DMS53 treated with DMSO at 0.1 percent for 48 hours (cell line): ENCODE measurements around the gene ZNF628.
"Not testable (repeated sequence)": the region's sequence is repeated elsewhere in the genome, so short reads cannot be mapped to it uniquely, and the experiment has no call there.

Experiments
- DNase-seq: peaks from one replicate; lab custom pipeline; 2025; ENCODE audit not compliant: unreplicated experiment; lab: John Stamatoyannopoulos, UW

ZNF628 gene

DNA sequence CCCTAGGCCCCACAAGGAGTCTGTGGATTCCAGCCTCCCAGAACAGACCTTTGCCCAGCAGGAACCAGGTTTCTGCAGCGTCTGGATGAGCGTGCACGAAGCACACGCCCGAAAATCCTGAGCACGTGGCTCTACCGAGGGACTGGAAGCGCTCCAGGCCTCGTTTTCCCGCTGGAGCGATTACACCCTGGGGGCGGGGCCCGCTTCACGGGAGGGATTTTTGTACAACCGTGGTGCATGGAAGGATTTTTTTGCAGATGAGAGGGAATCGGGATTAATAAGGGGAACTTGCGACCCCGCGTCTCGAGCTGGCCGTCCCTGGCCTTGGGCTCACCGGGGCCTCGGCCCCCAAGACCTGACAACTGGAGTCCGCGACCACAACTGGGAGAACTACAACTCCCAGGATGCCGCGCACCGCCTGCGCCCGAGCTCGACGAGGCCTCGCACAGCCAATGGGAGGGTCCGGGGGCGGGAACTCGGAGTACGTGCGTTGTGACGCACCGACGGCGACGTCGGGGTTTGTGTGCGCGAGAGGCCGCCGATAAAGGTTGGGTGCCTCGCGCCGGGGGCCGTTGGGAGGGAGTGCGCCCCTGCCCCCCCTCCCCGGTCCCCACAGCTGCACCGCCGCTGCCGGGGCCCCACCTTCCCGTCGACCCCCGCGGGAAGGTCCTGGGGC, at the start of gene ZNF628:
Gene ZNF628, plus strand, starts transcription at position 518 of the 676 bp plus-strand sequence. CDS start 3,294 bp downstream, outside the sequence.
- DNase-seq = peak; percentile 87

GRCh38 chr19:55431183-55431582, 45.2 kb upstream of the ZNF628 start:
- DNase-seq = no peak

DNA sequence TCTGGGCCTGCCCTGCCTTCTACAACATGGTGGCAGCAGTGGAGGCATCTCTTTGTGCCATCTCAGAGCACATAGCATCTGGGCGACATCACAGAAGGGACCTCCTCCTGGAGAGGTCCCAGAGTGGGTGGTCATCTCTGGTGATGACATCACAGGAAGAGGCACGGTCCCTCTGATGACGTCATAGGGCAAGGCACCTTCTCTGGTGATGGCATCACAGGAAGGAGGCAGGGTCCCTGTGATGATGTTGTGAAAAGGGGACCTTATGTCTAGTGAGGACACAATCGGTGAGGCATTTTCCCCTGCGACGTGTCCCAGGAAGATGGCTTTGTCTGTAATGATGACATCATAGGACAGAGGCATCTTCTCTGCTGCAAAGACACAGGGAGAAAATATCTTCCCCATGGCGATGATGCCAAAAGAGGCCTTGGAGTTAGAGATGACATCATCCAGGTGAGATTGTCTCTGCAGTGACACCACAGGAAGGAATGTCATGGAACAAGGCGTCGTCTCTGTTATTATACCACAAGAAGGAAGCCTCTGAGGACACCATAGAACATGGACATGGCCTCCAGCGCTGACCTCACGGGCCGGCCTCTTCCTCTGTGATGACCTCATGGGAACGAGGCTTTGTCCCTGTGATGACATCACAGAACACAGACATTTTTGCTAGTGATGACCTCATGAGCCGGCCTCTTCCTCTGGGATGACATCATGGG, 44.0 kb upstream of the ZNF628 start:
- DNase-seq = no peak

DNA sequence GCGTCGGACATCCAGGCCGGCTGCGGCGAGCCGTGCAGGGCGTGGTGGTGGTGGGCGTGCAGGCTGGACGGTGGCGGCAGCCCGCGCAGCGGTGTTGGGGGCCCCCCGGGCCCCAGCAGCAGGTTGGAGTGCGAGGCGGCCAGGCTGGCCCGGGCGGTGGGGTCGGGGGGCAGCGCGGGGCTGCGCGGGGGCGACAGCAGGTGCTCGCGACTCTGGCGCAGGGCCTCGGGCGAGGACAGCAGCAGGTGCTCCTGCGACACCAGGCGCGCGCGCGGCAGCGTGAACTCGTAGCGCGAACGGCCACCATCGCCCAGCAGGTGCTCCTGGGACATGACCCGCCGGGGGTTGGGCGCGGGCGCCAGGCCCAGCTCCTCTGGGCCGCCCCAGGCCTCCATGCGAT, 43.1 kb upstream of the ZNF628 start:
- DNase-seq = peak; percentile 32

- DNase-seq = no peak
These were observed 42.0 kb upstream of the ZNF628 start for GRCh38 chr19:55434356-55434919.

DNA sequence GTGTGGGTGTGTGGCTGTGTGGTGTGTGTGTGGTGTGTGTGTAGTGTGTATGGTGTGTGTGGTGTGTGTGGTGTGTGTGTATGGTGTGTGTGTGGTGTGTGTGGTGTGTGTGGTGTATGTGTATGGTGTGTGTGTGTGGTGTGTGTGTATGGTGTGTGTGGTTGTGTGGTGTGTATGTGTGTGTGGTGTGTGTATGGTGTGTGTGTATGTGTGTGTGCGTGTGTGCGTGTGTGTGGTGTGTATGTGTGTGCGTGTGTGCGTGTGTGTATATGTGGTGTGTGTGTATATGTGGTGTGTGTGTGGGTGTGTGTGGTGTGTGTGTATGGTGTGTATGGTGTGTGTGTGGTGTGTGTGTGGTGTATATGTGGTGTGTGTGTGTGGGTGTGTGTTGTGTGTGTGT, 41.4 kb upstream of the ZNF628 start:
- no peak for DNase-seq

DNA sequence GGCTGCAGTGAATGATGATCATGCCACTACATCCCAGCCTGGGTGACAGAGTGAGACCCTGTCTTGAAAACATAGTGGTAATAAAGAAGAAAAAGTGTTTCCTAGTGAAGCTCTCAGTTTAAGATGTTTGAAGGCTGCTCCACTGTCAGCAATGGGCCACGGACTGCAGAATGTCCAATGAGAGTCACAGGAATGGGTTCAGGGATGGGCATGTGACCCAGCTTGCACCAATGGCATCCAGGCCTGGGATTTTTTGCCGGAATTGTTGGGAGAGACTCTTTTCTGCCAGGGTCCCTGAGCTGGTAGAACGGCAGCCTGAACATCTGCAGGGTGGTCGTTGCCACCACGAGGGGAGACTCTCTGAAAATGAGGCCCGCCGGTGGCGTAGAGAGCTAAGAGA, 39.6 kb upstream of the ZNF628 start:
- no peak for DNase-seq

GRCh38 chr19:55437410-55437809, 39.0 kb upstream of the ZNF628 start:
- peak; percentile 57 for DNase-seq

DNA sequence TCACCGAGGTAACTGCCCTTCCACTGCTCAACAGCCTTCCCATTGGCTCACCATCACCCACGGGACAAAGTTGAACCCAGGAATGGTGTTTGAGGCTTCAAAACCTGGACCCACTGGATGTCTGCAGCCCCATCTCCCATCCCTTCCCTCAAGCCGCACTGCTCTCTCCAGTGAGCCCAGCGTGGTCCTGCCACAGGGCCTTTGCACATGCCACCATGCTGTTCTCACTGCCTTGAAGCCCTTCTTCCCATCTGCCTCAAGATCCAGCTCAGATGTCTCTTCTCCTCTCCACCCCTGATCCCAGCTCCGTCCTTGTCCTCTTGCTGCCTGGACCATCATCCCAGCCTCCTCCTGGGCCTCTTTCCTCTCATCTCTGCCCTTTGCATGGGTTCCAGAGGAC, 37.4 kb upstream of the ZNF628 start:
- DNase-seq = no peak

DNA sequence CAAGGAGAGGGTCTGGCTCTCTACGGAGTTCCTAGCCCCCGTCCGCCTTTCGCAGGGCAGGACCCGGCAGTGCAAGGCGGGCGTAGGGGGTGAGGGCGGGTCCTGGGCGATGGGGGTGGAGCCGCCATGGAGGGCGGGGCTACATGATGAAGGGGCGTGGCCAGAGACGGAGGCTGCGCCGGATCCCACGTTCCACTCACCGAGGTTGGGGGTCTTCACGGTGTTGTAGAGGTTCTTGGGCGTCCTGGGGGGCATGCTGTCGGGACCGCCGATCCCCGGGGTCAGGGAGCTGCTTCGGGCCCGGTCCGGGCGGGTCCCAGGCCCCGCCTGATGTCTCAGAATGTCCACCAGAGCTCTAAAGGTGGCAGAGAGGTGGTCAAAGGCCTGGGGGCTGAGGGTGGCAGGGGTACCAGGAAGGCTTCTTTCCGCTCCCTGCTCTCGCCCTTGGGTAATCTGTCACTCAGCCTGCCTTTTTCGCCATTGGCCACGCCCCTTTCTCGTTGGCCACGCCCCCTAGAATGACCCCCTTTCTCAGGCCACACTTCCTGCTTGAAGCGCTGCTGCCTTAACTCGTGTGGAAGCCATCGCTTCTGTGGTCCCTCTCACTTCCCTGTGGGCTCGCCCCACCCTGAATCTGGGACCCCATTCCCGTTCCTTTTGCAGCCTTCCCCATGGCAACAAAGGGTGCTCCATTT, 35.9 kb upstream of the ZNF628 start:
- DNase-seq = no peak

- DNase-seq = no peak
These were observed 35.1 kb upstream of the ZNF628 start for GRCh38 chr19:55441319-55441691.

- DNase-seq = no peak
These were observed 34.6 kb upstream of the ZNF628 start for GRCh38 chr19:55441692-55442321.

DNA sequence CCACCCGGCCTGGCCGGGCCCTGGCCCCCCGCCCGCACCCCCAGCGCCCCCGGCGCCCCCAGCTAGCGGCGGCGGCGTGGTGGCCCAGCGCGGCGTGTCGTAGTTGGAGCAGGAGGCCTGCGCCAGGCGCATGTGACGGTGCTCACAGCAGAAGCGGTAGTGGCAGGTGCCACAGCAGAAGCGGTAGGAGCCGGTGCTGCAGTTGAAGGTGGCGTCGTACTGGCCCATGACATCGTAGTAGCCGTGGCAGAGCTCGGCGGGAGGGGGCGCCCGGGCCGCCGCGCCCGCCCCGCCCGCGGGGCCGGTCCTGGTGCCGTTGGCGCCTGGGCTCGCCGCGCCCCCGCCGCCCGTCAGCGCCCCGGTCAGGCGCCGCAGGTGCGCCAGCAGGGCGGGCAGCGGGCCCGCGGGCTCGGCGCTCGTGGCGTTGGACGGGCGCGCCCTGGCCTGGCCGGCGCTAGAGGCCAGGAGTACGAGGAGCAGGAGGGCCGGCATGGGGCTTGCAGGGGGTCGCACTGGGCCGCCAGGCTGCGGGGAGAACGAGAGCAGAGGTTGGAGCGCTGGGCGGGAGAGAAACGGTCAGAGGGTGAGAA, 34.0 kb upstream of the ZNF628 start:
- peak; percentile 39 for DNase-seq

DNA sequence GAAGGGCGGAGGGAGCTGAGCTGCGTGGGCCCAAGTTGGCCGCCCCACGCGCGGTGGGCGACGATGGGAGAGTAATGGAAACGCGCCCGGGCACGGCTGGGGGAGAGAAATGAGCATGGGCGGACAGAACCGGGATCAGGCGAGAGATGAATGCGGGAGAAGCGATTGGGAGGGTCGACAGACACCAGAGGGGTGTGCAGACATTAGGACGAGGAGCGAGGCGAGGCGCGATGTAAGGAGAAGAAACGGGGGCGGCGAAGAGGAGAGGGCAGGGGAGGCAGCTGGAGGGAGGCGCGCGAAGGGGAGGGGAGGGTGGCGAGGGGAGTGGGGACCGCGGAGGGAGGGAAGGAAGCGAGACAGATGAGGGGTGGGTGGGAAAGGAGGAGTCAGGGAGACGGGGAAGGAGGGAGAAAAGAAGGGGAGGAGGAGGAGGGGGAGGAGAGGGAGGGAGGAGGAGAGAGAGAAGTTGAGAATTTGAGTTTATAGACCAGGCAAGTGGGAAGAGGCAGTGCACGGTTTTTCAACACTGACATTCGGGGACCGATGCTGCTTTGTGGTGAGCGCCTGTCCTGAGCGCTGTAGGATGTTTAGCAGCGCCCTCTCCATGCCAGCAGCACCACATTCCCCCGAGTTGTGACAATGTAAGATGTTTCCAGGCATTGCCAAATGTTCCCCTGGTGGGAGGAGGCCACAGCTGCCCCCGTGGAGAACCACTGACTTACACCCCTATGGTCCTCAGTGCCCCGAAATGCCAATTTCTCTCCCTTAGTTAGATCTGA, 33.2 kb upstream of the ZNF628 start, which contains the start of gene SHISA7:
Gene SHISA7, minus strand, starts transcription at position 256 of the 779 bp plus-strand sequence. CDS start 437 bp downstream, outside the sequence.
- no peak for DNase-seq

DNA sequence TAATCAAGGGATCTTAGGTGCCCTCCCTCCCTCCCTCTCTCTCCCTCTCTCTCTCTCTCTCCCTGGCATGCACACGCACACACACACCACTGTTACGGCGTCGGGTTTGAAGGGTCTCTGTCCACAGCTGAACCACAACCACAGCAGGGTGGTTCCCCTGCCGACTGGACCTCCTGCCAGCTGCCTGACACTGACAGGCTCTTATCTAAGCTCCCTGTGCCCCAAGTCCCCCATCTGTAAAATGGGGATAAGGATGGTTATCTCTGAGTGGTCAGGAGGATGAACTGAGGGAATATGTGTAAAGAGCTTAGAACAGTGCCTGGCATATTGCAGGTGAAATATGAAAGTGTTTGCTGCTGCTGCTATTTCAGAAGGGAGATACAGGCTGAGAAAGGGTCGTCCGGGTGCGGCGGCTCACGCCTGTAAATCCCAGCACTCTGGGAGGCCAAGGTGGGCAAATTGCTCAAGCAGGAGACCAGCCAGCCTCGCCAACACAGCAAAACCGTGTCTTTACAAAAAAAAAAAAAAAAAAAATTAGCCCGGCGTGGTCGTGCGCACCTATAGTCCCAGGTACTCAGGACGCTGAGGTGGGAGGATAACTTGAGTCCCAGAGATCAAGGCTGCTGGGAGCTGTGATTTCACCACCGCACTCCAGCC, 32.5 kb upstream of the ZNF628 start:
- DNase-seq = no peak

- no peak for DNase-seq
These were observed 31.8 kb upstream of the ZNF628 start for GRCh38 chr19:55444646-55445045.

- no peak for DNase-seq
These were observed 30.4 kb upstream of the ZNF628 start for GRCh38 chr19:55446060-55446459.

DNA sequence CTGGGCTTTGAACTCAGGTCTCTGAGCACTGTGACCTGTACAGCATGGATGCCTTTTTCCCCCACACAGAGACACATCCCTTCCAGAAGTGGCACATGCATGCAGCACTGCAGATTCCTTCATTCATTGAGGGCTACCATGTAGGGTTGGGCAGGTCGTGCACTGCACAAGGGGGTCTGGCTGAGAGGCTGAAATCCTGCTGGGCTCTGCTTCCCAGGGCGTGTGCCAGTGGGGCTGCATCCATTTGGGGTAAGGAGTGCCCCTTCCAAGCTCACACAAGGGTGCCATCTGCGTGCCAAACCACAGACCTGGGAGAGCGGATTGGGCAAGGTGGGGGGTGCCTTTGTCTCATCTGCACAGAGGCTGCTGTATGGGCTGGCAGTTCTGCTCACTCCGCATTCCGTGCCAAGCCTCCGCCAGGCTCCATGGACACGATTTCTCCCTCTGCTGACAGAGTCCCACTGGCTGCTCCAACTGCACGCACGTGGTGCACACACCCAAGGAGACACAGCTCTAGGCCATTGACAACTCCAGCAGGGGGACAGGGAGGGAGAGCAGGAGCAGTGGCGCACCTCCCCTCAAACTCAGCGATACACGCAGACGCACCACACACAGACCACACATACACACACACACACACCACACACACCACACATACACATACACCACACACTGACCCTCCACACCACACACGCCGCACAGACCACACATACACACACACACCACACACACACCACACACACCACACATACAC, 28.8 kb upstream of the ZNF628 start:
- peak; percentile 47 for DNase-seq

DNA sequence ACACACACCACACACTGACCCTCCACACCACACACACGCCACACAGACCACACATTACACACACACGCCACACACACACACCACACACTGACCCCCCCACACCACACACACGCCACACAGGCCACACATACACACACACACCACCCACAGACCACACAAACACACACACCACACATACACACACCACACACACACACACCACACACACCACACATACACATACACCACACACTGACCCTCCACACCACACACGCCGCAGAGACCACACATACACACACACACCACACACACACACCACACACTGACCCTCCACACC, 28.3 kb upstream of the ZNF628 start:
- DNase-seq = not testable (repeated sequence)
